Ramos (cell line): Measurements from ENCODE around the gene DHODH.
"Not testable (repeated sequence)": the region's sequence is repeated elsewhere in the genome, so short reads cannot be mapped to it uniquely, and the experiment has no call there.

Source experiments
- in situ Hi-C: fragments of 300-500 bp; cut with MboI; formaldehyde crosslinking; loops from one replicate; pipeline ENCODE4 v1.14.3; 2022; ENCODE audit warnings: low sequenced_read_pairs; ENCODE audit not compliant: unreplicated experiment

Gene DHODH

DNA sequence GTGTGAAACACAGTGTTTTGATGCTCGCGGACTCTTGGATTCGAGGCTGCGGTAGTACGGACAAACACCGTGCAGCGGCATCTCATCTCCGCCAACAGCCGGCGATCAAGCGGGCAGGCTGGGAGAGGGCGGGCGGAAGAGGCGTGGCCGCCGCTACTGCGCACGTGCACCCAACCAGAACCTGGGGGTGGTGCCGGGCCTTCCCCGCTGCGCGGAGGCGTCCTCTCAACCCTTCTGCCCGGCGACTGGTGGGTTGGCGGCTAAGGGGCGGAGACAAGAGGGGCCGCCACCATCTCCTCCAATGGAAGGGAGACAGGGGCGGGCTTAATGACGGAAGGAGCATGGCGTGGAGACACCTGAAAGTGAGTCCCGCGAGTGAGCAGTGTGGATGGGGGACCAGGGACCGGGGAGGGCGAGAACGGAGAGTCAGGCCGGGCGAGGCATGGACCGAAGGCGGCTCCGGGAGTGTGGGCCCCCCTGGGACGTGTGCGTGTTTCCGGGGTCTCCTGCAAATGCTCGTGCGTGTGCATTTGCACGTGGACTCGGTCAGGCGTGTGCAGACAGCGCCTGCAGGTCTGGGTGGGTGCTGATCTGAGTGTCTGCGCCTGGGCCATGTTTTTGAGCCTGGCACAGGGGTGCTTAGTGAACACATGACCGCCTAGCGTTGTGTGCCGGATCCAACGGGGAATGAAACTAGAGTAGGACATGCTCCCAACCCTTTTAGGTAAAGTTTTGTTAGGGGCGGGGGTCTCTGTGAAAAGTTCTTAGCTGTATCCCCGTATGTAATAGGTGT is at the start of gene DHODH:
Gene DHODH (plus strand): TSS at position 321 of the 793 bp plus-strand sequence. CDS start 21 bp downstream, at position 342.
- in situ Hi-C loops, result no loop called here

DNA sequence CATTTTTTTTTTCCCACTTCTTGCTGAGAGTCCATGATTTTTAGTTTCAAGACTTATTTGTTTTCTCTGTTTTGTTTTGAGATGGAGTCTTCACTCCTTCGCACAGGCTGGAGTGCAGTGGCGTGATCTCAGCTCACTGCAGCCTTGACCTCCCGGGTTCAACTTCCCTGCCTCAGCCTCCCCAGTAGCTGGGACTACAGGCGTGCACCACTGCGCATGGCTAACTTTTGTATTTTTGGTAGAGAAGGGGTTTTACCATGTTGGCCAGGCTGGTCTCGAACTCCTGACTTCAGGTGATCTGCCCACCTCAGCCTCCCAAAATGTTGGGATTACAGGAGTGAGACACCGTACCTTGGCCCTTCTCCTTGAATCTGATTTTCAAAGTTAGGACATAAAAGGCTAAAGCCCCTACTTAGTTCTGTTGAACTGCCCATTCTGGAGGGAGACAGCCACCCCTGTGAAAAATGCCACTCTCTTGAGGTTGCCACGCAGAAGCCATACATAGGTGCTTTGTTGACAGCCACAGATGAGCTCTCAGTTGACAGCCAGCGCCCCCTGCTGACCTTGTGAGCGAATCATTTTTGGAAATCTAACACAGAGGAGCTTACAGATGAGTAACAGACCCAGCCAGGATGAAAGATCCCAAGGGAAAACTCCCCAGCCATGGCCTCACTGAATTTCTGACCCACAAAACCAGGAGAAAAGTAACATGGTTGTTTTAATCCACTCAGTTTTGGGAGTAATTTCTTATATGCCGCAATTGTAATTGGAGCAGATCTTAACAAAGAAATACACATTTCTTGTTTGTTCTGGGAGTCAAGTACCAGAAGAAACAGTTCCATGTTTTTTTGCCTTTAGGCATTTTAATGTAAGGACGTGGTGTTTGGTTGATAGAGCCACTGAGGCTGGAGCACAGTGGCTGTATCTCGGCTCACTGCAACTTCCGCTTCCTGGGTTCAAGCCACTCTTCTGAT is 47.2 kb upstream of the DHODH start:
- in situ Hi-C loops, result no loop called here

DNA sequence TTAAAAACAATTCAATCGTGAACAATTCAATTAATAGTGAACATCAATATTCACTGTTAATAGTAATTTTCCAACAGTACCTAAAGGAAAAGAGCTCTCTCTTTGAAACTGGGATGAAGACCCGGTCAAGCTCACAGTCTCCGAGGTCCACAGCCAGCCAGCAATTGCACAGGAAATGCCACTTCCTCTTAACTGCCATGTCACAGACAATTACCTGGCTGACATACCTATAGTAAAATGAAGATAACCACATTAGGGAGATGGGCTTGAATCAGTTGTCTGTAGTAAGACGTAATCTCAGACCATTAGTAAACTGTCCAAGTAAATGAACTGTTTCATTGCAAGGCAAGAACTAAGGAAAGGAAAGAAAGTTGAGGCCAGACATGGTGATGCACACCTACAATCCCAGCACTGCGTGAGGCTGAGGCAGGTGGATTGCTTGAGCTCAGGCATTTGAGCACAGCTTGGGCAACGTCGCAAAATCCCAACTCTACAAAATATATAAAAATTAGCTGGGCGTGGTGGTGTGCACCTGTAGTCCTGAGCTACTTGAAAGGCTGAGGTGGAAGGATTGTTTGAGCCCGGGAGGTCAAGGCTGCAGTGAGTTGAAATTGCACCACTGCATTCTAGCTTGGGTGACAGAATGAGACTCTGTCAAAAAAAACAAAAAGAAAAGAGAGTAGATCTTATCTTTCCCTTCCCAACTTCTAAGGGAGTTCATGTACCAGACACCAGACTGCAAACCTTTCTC is 45.2 kb upstream of the DHODH start:
- in situ Hi-C loops, result no loop called here

DNA sequence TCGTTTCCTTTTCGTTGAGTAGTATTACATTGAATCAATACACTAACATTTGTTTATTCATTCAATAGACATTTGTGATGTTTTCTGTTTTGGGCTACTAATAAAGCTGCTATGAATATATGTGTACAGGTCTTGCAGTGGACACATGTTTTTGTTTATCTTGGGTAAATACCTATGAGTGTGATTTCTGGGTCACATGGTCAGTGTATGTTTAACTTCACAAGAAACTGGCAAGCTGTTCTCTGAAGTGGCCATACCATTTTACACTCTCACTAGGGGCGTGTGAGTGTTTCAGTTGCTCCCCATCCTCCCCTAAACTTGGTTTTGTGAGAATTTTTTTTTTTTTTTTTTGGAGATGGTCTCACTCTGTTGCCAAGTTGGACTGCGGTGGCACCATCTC is 43.3 kb upstream of the DHODH start:
- in situ Hi-C loops, result no loop called here

DNA sequence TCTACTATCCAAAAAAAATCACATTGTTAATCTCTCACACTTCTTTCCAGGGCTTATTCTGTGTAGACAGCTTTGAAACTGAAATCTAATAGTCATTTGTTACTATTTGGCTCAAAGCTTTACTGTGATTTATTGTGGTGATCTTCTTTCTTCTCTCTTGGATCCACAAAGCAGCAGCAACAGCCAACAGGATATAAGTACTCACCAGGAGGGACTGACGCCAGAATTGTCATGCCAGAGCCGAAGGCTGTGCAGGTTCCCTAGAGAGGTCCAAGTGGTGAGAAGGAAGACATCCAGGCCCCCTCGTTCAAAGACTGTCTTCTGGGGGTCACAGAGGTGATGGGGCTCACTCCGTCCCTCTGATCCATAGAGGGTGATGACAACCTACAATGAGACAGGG is 41.6 kb upstream of the DHODH start:
- in situ Hi-C loops, result no loop called here

DNA sequence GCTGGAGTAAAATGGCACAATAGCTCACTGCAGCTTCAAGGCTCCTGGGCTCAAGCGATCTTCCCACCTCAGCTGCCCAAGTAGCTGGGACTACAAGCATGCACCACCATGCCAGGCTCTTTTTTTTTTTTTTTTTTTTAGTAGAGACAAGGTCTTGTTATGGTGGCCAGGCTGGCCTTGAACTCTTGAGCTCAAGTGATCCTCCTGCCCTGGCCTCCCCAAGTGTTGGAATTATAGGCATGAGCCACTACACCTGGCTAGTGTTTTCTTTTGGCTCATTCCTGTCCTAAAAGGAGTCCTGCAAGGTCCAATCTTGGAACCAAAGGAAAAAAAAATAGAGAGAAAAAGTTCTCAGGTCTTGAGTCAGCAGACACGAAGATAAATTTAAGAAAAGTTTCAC is 39.2 kb upstream of the DHODH start:
- in situ Hi-C loops, result no loop called here

DNA sequence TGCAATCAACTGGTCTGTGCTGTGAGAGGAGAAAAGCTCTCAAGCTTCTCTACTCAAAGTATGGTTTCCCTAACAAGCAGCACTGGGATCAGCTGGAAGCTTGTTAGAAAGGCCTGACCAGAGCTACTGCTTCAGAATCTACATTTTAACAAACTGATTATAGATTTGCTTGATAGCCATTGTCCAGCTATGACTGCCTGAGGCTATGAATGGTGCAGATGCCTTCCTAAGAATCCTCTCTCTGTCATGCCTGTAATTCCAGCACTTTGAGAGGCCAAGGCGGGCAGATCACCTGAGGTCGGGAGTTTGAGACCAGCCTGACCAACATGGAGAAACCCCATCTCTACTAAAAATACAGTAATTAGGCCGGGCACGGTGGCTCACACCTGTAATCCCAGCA is 37.0 kb upstream of the DHODH start:
- in situ Hi-C loops, result no loop called here

DNA sequence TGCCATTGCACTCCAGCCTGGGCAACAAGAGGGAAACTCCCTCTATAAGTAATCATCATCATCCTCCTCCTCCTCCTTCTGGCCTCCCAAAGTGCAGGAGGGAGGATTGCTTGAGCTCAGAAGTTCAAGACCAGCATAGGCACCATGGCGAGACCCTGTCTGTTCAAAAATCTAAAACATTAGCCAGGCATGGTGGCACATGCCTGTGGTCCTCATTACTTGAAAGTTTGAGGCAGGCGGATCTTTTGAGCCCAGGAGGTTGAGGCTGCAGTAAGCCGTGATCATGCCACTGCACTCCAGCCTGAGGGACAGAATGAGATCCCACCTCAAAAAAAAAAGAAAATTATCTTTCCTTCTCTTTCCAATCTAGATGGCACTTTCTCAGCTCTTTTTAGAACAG is 36.2 kb upstream of the DHODH start:
- in situ Hi-C loops, result no loop called here

DNA sequence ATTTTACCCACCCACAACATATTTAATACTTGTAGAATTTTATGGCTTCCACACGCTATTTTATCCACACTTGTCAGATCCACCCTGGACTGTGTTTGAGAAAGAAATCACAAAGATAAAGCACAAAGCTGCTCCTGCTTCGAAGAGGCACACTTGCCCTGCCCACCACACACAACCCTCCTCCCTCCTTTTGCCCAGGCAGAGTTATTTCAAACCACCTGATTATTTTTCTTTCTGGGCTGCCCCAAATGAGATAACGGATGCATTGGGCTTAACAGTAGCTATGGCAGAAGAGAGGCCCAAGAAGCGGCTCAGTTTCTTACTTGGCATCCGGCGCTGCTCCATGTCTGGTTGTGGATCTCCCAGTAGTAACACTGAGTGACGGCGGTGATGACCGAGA is 35.5 kb upstream of the DHODH start:
- in situ Hi-C loops, result no loop called here

DNA sequence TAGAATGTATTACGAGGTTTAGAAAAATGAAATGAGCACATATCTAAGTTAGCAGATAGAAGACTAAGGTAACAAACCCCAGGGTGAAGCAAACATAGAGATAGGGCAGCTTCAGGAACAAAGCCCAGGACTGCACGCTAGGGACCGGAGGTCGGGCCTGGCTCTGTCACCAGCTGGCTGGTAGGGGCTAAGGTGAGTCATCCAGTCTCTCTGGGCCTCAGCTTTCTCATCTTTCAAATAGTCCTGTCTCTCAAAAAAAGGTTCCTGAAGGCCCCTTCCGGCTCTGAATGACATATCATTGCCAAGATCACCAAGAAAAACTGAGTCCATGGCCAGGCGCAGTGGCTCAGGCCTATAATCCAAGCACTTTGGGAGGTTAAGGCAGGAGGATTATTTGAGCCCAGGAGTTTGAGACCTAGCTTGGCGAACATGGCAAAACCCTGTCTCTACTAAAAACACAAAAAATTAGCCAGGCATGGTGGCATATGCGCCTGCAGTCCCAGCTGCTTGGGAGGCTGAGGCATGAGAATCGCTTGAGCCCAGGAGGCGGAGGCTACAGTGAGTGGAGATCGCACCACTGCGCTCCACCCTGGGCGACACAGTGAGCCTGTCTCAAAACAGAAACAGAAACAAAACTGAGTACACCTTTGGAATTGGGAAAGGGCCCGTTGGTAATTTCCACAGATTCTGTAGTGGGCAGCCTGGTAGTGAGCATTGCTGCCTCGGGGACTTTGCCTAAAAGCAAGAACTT is 34.3 kb upstream of the DHODH start:
- in situ Hi-C loops, result no loop called here

DNA sequence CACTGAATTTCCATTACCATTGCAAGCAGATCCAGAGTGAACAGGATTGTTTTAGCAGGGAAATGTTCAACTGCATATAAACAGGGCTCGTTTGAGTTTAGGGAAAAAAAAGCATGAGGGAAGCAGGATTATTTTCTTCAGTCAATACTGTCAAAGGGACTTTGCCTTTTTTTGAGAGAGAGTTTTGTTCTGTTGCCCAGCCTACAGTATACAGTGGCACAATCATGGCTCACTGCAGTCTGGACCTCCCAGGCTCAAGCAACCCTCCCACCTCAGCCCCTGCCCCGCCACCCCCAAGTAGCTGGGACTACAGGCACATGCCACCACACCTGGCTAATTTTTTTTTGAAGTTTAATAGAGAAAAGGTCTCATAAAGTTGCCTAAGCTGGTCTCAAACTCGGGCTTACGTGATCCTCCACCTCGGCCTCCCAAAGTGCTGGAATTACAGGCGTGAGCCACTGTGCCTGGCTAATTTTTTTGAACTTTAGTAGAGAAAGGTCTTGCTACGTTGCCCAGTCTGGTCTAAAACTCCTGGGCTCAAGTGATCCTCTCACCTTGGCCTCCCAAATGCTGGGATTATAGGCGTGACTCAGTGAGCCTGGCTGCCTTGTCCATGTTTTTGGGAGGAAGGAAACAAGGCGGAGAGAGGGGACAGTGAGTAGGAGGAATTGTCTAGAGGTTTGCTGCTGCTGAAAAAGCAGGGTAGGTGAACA is 23.1 kb upstream of the DHODH start:
- in situ Hi-C loops, result no loop called here

DNA sequence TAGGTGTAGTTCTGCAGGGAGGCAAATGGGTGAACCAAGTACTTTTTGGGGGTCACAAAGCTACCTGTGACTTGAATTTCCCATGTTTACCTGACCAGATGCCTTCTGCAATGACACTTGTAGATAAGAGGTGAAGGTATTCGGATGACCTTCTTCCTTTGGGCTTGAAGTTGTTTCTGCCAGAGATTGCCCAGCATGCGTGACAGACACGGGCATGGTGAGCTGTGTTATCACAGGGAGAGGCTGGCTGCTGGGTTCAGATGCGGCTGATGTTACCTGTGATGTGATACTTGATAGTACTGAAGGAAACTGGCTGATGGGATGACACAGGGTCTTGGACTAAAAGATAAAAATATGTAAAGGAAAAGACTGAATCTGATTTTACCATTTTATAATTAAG is 22.4 kb upstream of the DHODH start:
- in situ Hi-C loops, result no loop called here

DNA sequence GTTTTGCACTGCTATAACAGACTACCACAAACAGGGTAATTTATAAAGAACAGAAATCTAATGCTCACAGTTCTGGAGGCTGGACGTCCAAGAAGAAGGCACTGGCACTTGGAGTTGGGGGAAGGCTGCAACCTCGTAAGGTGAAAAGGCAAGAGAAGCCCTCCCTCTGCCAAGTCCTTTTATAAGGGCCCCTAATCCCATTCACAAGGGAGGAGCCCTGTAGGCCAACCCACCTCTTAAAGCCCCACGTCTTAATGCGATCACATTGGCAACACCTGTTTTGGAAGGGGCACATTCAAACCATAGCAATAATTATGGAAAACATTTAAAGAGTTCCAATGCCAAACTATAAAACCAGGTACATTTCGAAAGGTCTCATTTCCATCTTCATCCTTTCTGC is 13.5 kb upstream of the DHODH start:
- in situ Hi-C loops, result no loop called here

DNA sequence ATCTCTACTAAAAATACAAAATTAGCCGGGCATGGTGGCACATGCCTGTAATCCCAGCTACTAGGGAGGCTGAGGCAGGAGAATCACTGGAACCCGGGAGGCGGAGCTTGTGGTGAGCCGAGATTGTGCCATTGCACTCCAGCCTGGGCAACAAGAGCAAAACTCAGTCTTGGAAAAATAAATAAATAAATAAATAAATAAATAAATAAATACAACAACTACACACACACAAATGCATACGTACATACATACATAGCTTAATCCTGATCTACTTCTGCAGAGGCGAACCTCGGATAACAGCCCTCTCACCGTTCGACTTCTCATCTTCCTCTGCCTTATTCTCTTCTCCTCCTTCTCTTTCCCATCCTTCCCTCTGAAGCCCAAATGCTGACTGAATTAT is 11.0 kb upstream of the DHODH start:
- in situ Hi-C loops, result not testable (repeated sequence)

DNA sequence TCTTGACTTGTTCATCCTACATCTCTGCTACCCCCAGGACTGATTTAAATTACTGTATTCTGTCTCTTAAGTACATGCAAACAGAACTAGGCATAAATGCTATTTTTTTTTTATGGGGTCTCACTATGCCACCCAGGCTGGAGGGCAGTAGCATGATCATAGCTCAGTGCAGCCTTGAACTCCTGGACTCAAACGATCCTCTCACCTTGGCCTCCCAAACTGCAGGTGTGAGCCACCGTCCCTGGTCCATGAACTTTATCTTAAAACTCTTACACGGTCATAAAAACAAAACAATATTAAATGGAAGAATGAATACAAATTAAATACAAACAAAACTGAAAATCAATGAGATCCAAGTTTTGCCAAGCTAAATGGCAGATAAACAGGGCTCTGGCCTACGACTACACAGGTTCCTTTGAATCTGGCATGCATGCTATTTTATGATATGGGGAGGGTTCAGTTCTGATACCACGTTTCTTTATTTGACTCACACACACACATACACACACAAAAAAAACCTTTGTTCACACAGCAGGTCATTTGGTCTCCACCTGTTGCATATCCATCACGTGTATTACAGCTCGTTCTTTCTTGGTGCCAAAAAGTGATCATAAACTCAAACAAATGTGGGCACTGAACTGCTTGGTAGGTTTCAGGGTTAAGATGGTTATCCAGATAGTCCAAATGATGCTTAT is 7.2 kb upstream of the DHODH start:
- in situ Hi-C loops, result no loop called here

DNA sequence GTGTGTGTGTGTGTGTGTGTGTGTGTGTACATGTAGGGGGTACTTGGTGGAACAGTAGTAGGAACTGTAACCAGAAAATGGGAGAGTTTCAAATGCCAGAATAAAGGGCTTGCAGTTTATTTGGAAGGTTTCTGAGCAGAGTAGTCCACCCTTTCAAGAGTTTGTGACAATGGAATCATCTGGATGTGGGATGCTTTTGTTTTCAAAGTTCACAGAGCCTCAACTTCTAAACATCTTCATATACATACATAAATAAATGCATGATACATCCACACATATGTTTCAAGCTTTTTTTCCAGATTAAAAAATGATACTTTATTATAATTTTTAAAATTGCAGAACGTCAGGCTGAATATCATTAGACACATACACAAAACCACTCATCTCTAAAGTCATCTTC is 5.9 kb upstream of the DHODH start:
- in situ Hi-C loops, result no loop called here

DNA sequence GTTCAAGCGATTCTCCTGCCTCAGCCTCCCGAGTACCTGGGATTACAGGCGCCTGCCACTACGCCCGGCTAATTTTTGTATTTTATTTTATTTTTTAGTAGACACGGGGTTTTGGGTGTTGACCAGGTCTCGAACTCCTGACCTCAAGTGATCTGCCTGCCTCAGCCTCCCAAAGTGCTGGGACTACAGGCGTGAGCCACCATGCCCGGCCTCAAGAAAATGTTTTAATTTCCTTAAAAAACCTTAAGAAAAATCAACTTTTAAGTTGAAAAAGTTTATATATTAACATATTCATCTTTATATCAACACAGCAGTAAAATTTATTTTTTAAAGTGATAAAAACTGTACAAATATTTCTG is 500 bp upstream of the DHODH start:
- in situ Hi-C loops, result not testable (repeated sequence)

DNA sequence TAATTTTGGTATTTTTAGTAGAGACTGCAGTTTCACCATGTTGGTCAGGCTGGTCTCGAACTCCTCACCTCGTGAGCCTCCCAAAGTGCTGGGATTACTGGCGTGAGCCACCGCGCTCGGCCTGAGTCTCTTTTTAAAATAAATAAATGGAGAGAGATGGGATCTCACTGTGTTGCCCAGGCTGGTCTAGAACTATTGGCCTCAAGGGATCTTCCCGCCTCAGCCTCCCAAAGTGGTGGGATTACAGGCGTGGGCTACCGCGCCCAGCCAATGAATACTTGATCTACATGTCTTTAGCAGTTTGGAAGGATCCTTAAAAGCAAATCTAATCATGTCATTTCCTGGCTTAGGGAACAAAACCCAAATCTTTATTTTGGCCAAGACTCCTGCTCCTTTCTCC is 1.2 kb downstream of the DHODH start:
- in situ Hi-C loops, result no loop called here

DNA sequence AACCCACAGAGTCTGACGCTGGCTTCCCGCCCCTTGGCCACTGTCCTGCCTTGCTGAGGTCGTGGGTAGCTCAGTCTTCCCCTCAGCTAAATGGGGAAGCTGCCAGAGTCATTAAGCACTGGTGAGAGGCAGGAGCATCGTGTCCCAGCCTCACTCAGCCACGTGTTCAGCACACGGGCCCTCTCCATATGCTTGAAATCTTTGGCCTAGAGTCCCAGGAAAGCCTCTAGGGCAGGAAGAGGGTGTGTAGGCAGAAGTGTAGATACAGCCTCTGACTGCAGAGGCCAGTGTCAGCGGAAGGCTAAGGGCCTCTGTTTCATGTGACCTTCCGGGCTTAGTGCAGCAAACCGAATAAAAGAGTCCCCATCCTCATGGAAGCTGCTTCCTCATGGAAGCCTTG is 4.1 kb downstream of the DHODH start:
- in situ Hi-C loops, result no loop called here
